HEK293 (cell line): ENCODE measurements around the gene TSPOAP1.

Source experiments
- FEZF1 ChIP-seq: fragments of 450-650 bp; formaldehyde crosslinking; IDR thresholded peaks from 2 replicates; pipeline ENCODE4 v1.5.1; 2016; ENCODE audit warnings: missing biosample characterization, missing genetic modification characterization
- GLI2 ChIP-seq: fragments of 450-650 bp; formaldehyde crosslinking; IDR thresholded peaks from 2 replicates; pipeline ENCODE4; 2017; ENCODE audit warnings: missing biosample characterization, missing genetic modification characterization, low read depth, borderline replicate concordance
- HOXC10 ChIP-seq: sonication (generic); formaldehyde crosslinking; IDR thresholded peaks from 2 replicates; pipeline ENCODE4 v1.8.1; 2023; ENCODE audit warnings: mild to moderate bottlenecking, missing genetic modification reagents
- IKZF3 ChIP-seq: fragments of 450-650 bp; IDR thresholded peaks from 2 replicates; pipeline ENCODE4 v1.5.0; 2018; ENCODE audit warnings: missing biosample characterization, mild to moderate bottlenecking, missing genetic modification characterization, moderate library complexity
- KLF7 ChIP-seq: fragments of 450-650 bp; formaldehyde crosslinking; IDR thresholded peaks from 2 replicates; pipeline ENCODE4 v1.5.1; 2016; ENCODE audit warnings: missing biosample characterization, missing genetic modification characterization, borderline replicate concordance
- KLF8 ChIP-seq: fragments of 450-650 bp; formaldehyde crosslinking; IDR thresholded peaks from 2 replicates; pipeline ENCODE4 v1.5.1; 2016; ENCODE audit warnings: missing biosample characterization, missing genetic modification characterization
- OVOL3 ChIP-seq: fragments of 450-650 bp; formaldehyde crosslinking; IDR thresholded peaks from 2 replicates; pipeline ENCODE4 v1.5.1; 2016; ENCODE audit warnings: missing biosample characterization, missing genetic modification characterization
- ZBTB48 ChIP-seq: fragments of 450-650 bp; formaldehyde crosslinking; IDR thresholded peaks from 2 replicates; pipeline ENCODE4 v1.5.1; 2016; ENCODE audit warnings: missing biosample characterization, missing genetic modification characterization
- ZFP37 ChIP-seq: fragments of 450-650 bp; formaldehyde crosslinking; IDR thresholded peaks from 2 replicates; pipeline ENCODE4 v1.5.1; 2016; ENCODE audit warnings: missing biosample characterization, missing genetic modification characterization
- ZFP69B ChIP-seq: fragments of 450-650 bp; formaldehyde crosslinking; IDR thresholded peaks from 2 replicates; pipeline ENCODE4 v1.5.1; 2016; ENCODE audit warnings: missing biosample characterization, missing genetic modification characterization
- ZNF10 ChIP-seq: fragments of 450-650 bp; formaldehyde crosslinking; IDR thresholded peaks from 2 replicates; pipeline ENCODE4 v1.5.1; 2017; ENCODE audit warnings: missing biosample characterization, missing genetic modification characterization
- ZNF133 ChIP-seq: fragments of 450-650 bp; formaldehyde crosslinking; IDR thresholded peaks from 2 replicates; pipeline ENCODE4 v1.5.1; 2016; ENCODE audit warnings: missing biosample characterization, missing genetic modification characterization
- ZNF184 ChIP-seq: fragments of 450-650 bp; IDR thresholded peaks from 2 replicates; pipeline ENCODE4 v1.5.1; 2018; ENCODE audit warnings: missing biosample characterization, mild to moderate bottlenecking, missing genetic modification characterization
- ZNF221 ChIP-seq: fragments of 450-650 bp; formaldehyde crosslinking; IDR thresholded peaks from 2 replicates; pipeline ENCODE4 v1.5.1; 2017; ENCODE audit warnings: missing biosample characterization, missing genetic modification characterization, borderline replicate concordance
- ZNF24 ChIP-seq: fragments of 450-650 bp; formaldehyde crosslinking; IDR thresholded peaks from 2 replicates; pipeline ENCODE4 v1.5.1; 2016; ENCODE audit warnings: missing biosample characterization, missing genetic modification characterization
- ZNF311 ChIP-seq: fragments of 450-650 bp; formaldehyde crosslinking; IDR thresholded peaks from 2 replicates; pipeline ENCODE4 v1.5.1; 2017; ENCODE audit warnings: missing biosample characterization, missing genetic modification characterization, borderline replicate concordance
- ZNF37A ChIP-seq: fragments of 450-650 bp; IDR thresholded peaks from 2 replicates; pipeline ENCODE4 v1.5.1; 2018; ENCODE audit warnings: missing biosample characterization, missing genetic modification characterization
- ZNF404 ChIP-seq: fragments of 450-650 bp; formaldehyde crosslinking; IDR thresholded peaks from 2 replicates; pipeline ENCODE4 v1.5.1; 2017; ENCODE audit warnings: missing biosample characterization, missing genetic modification characterization
- ZNF501 ChIP-seq: fragments of 450-650 bp; formaldehyde crosslinking; IDR thresholded peaks from 2 replicates; pipeline ENCODE4 v1.5.1; 2016; ENCODE audit warnings: missing biosample characterization, missing genetic modification characterization
- ZNF549 ChIP-seq: fragments of 450-650 bp; IDR thresholded peaks from 2 replicates; pipeline ENCODE4 v1.5.1; 2018; ENCODE audit warnings: missing biosample characterization, missing genetic modification characterization, mild to moderate bottlenecking, inconsistent platforms, moderate library complexity
- ZNF560 ChIP-seq: fragments of 450-650 bp; formaldehyde crosslinking; IDR thresholded peaks from 2 replicates; pipeline ENCODE4 v1.5.1; 2017; ENCODE audit warnings: missing biosample characterization, missing genetic modification characterization, borderline replicate concordance
- ZNF623 ChIP-seq: fragments of 450-650 bp; formaldehyde crosslinking; IDR thresholded peaks from 2 replicates; pipeline ENCODE4 v1.5.1; 2016; ENCODE audit warnings: missing biosample characterization, missing genetic modification characterization
- ZNF701 ChIP-seq: fragments of 450-650 bp; formaldehyde crosslinking; IDR thresholded peaks from 2 replicates; pipeline ENCODE4 v1.5.1; 2016; ENCODE audit warnings: missing biosample characterization, missing genetic modification characterization
- ZNF776 ChIP-seq: fragments of 450-650 bp; formaldehyde crosslinking; IDR thresholded peaks from 2 replicates; pipeline ENCODE4 v1.5.0; 2017; ENCODE audit warnings: missing biosample characterization, missing genetic modification characterization, borderline replicate concordance
- ZNF843 ChIP-seq: fragments of 450-650 bp; formaldehyde crosslinking; IDR thresholded peaks from 2 replicates; pipeline ENCODE4 v1.5.1; 2016; ENCODE audit warnings: missing biosample characterization, missing genetic modification characterization
- ZSCAN23 ChIP-seq: fragments of 450-650 bp; formaldehyde crosslinking; IDR thresholded peaks from 2 replicates; pipeline ENCODE4 v1.5.1; 2016; ENCODE audit warnings: missing biosample characterization, missing genetic modification characterization
- TF ChIP-seq, protein P1 (sequence below): fragments of 450-650 bp; formaldehyde crosslinking; IDR thresholded peaks from 2 replicates; pipeline ENCODE4 v1.5.1; 2017; ENCODE audit warnings: missing biosample characterization, missing genetic modification characterization
- TF ChIP-seq, protein P2 (sequence below): fragments of 450-650 bp; formaldehyde crosslinking; IDR thresholded peaks from 2 replicates; pipeline ENCODE4 v1.5.1; 2016; ENCODE audit warnings: missing biosample characterization, missing genetic modification characterization
- TF ChIP-seq, protein P3 (sequence below): fragments of 450-650 bp; formaldehyde crosslinking; IDR thresholded peaks from 2 replicates; pipeline ENCODE4 v1.5.1; 2016; ENCODE audit warnings: missing biosample characterization, missing genetic modification characterization
- TF ChIP-seq, protein P4 (sequence below): fragments of 450-650 bp; formaldehyde crosslinking; conservative IDR thresholded peaks from 2 replicates; pipeline ENCODE4 v1.5.1; 2016; ENCODE audit warnings: low read depth, missing biosample characterization, missing genetic modification characterization
- TF ChIP-seq, protein P5 (sequence below): fragments of 450-650 bp; formaldehyde crosslinking; IDR thresholded peaks from 2 replicates; pipeline ENCODE4 v1.5.1; 2016; ENCODE audit warnings: missing biosample characterization, missing genetic modification characterization
- TF ChIP-seq, protein P6 (sequence below): fragments of 450-650 bp; formaldehyde crosslinking; IDR thresholded peaks from 2 replicates; pipeline ENCODE4 v1.5.1; 2016; ENCODE audit warnings: missing biosample characterization, missing genetic modification characterization

TSPOAP1 gene

DNA sequence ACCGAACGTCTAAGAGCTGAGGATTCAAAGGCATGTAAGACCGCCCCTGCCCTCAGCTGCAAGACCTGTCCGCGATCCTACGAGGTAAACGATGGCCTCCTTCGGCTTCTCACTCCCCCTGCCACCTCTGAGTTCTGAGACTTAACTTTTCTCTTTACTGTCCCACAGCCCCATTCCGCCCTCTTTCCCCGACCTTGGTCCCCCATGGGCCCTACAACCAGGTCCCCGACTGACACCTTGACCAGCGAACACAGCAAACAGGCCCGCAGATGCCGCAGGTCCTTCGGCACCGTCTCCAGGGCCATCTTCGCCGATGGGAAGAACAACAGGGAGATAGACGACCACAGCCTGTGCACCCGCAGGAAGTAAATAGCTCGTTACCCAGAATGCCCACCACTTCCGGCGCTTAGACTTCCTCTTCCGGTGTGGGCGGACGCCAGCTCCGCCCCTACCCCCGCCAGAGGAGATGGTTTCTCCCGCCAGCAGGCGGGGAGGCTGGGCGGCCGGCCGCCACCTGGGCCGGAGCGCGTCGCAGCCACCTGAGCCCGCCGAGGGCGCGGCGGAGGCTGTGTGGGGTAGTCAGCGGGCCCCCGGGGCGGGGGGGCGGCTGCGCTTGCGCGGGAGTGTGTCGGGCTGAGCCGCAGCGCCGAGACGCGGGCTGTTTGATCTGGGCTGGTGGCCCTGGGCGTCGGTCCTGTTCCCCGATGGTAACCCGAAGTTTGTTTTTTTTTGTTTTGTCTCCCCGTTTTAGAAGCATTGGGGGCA lies 23.4 kb upstream of the TSPOAP1 start, which contains the start of gene SUPT4H1 (continued):
- TF ChIP-seq, protein P1, sequence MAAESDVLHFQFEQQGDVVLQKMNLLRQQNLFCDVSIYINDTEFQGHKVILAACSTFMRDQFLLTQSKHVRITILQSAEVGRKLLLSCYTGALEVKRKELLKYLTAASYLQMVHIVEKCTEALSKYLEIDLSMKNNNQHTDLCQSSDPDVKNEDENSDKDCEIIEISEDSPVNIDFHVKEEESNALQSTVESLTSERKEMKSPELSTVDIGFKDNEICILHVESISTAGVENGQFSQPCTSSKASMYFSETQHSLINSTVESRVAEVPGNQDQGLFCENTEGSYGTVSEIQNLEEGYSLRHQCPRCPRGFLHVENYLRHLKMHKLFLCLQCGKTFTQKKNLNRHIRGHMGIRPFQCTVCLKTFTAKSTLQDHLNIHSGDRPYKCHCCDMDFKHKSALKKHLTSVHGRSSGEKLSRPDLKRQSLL (tag by site-specific recombination) = no peak
- TF ChIP-seq ZNF549 (tag by site-specific recombination) = no peak
- TF ChIP-seq IKZF3 (tag by site-specific recombination) = no peak
- no peak for TF ChIP-seq ZNF776
- TF ChIP-seq ZSCAN23 (tag by site-specific recombination) = no peak
- no peak for TF ChIP-seq ZNF24 (tag by site-specific recombination)
- no peak for TF ChIP-seq HOXC10 (CRISPR knock-in tag)
- peak; percentile 29; the same call in 1 of the 2 replicates for TF ChIP-seq ZNF843 (tag by site-specific recombination)
- no peak for TF ChIP-seq ZNF133 (tag by site-specific recombination)
- TF ChIP-seq, protein P2, sequence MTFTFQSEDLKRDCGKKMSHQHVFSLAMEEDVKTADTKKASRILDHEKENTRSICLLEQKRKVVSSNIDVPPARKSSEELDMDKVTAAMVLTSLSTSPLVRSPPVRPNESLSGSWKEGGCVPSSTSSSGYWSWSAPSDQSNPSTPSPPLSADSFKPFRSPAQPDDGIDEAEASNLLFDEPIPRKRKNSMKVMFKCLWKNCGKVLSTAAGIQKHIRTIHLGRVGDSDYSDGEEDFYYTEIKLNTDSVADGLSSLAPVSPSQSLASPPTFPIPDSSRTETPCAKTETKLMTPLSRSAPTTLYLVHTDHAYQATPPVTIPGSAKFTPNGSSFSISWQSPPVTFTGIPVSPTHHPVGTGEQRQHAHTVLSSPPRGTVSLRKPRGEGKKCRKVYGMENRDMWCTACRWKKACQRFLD (tag by site-specific recombination) = no peak
- no peak for TF ChIP-seq ZNF311 (tag by site-specific recombination)
- TF ChIP-seq ZNF404 (tag by site-specific recombination) = no peak
- no peak for TF ChIP-seq FEZF1 (tag by site-specific recombination)
- TF ChIP-seq ZNF37A = no peak
- TF ChIP-seq ZNF10 (tag by site-specific recombination) = no peak
- TF ChIP-seq ZBTB48 (tag by site-specific recombination) = no peak
- TF ChIP-seq ZNF184 = peak; percentile 49; the same call in 1 of the 2 replicates
- TF ChIP-seq ZNF221 (tag by site-specific recombination) = no peak
- TF ChIP-seq, protein P3, sequence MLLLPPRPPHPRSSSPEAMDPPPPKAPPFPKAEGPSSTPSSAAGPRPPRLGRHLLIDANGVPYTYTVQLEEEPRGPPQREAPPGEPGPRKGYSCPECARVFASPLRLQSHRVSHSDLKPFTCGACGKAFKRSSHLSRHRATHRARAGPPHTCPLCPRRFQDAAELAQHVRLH (tag by site-specific recombination) = peak; percentile 96
- TF ChIP-seq KLF8 = peak; percentile 77; the same call in 1 of the 2 replicates
- no peak for TF ChIP-seq ZNF623
- TF ChIP-seq, protein P4, sequence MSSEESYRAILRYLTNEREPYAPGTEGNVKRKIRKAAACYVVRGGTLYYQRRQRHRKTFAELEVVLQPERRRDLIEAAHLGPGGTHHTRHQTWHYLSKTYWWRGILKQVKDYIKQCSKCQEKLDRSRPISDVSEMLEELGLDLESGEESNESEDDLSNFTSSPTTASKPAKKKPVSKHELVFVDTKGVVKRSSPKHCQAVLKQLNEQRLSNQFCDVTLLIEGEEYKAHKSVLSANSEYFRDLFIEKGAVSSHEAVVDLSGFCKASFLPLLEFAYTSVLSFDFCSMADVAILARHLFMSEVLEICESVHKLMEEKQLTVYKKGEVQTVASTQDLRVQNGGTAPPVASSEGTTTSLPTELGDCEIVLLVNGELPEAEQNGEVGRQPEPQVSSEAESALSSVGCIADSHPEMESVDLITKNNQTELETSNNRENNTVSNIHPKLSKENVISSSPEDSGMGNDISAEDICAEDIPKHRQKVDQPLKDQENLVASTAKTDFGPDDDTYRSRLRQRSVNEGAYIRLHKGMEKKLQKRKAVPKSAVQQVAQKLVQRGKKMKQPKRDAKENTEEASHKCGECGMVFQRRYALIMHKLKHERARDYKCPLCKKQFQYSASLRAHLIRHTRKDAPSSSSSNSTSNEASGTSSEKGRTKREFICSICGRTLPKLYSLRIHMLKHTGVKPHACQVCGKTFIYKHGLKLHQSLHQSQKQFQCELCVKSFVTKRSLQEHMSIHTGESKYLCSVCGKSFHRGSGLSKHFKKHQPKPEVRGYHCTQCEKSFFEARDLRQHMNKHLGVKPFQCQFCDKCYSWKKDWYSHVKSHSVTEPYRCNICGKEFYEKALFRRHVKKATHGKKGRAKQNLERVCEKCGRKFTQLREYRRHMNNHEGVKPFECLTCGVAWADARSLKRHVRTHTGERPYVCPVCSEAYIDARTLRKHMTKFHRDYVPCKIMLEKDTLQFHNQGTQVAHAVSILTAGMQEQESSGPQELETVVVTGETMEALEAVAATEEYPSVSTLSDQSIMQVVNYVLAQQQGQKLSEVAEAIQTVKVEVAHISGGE (tag by site-specific recombination) = peak; percentile 96
- TF ChIP-seq KLF7 = no peak
- TF ChIP-seq, protein P5, sequence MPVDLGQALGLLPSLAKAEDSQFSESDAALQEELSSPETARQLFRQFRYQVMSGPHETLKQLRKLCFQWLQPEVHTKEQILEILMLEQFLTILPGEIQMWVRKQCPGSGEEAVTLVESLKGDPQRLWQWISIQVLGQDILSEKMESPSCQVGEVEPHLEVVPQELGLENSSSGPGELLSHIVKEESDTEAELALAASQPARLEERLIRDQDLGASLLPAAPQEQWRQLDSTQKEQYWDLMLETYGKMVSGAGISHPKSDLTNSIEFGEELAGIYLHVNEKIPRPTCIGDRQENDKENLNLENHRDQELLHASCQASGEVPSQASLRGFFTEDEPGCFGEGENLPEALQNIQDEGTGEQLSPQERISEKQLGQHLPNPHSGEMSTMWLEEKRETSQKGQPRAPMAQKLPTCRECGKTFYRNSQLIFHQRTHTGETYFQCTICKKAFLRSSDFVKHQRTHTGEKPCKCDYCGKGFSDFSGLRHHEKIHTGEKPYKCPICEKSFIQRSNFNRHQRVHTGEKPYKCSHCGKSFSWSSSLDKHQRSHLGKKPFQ (tag by site-specific recombination) = no peak
- TF ChIP-seq ZFP37 (tag by site-specific recombination) = 0 out of 2 replicates have a peak, but pooled peaks have one; percentile 22
- no peak for TF ChIP-seq ZNF701 (tag by site-specific recombination)
- TF ChIP-seq ZFP69B (tag by site-specific recombination) = 0 out of 2 replicates have a peak, but pooled peaks have one; percentile 34
- TF ChIP-seq OVOL3 = no peak
- no peak for TF ChIP-seq GLI2 (tag by site-specific recombination)
- no peak for TF ChIP-seq ZNF501
- TF ChIP-seq, protein P6, sequence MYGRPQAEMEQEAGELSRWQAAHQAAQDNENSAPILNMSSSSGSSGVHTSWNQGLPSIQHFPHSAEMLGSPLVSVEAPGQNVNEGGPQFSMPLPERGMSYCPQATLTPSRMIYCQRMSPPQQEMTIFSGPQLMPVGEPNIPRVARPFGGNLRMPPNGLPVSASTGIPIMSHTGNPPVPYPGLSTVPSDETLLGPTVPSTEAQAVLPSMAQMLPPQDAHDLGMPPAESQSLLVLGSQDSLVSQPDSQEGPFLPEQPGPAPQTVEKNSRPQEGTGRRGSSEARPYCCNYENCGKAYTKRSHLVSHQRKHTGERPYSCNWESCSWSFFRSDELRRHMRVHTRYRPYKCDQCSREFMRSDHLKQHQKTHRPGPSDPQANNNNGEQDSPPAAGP (tag by site-specific recombination) = no peak
- TF ChIP-seq ZNF560 (tag by site-specific recombination) = no peak
